Endothelial cell of umbilical vein (primary cell): ENCODE data around the gene SMURF1. TPM values are rescaled to one million over a fixed set of nuclear protein-coding genes. Genes with fewer than 3 reads are reported as not detected.

Source experiments
- BruUV-seq: library from RNA; stranded (reverse); fragments of 400-500 nt; replicated peaks from 2 replicates; lab custom pipeline; 2021; lab: Mats Ljungman, UMichigan
- CTCF ChIA-PET: fragments of 300-600, 350-600 bp; sonication (Branson Sonifier 250); formaldehyde crosslinking; loops from one replicate; lab custom pipeline; 2021; ENCODE audit warnings: antibody characterized with exemption, inconsistent platforms; lab: Charles Lee
- POLR2A ChIA-PET: fragments of 300-600, 350-600 bp; sonication (Branson Sonifier 250); formaldehyde crosslinking; loops from one replicate; lab custom pipeline; 2021; ENCODE audit warnings: antibody characterized with exemption, inconsistent platforms; lab: Charles Lee
- DNase-seq: peaks from one replicate; pipeline ENCODE4 v3.0.0-alpha.2; 2011; ENCODE audit warnings: low read depth, low spot score
- FAIRE-seq: peaks from 2 replicates; lab custom pipeline; 2011; peaks lifted over from hg19 to GRCh38; lab: Jason Lieb, UNC
- H2AFZ ChIP-seq: 2 replicates; pipeline ENCODE4 v1.6.0; 2012; ENCODE audit warnings: low read depth, low read length, control low read depth, inconsistent platforms
- H3K27ac ChIP-seq: 2 replicates; pipeline ENCODE4 v1.5.1; 2011; ENCODE audit warnings: low read depth, mild to moderate bottlenecking, control low read depth, low read length, moderate library complexity; ENCODE audit not compliant: insufficient read depth
- H3K27me3 ChIP-seq, 2 experiments: 2 replicates each; pipeline versions ENCODE4 v1.6.0 to v1.6.1; 2011; ENCODE audit warnings: low read length in 2 of 2, mixed read lengths in 1 of 2; ENCODE audit not compliant: control insufficient read depth in 2 of 2, insufficient read depth in 2 of 2
- H3K36me3 ChIP-seq, 2 experiments: 2 replicates in 1 of 2; 3 replicates in 1 of 2; pipeline ENCODE4 v1.5.1; 2011; ENCODE audit warnings: low read length in 2 of 2, mild to moderate bottlenecking in 1 of 2, moderate library complexity in 1 of 2; ENCODE audit not compliant: control insufficient read depth in 2 of 2, insufficient read depth in 2 of 2; ENCODE audit errors: extremely low read depth in 1 of 2
- H3K4me1 ChIP-seq: 3 replicates; pipeline ENCODE4 v1.5.1; 2011; ENCODE audit warnings: mild to moderate bottlenecking, low read length; ENCODE audit not compliant: control insufficient read depth, insufficient read depth; ENCODE audit errors: extremely low read depth
- H3K4me2 ChIP-seq: 2 replicates; pipeline ENCODE4 v1.6.1; 2011; ENCODE audit warnings: low read length, control low read depth, mixed read lengths; ENCODE audit not compliant: insufficient read depth
- H3K4me3 ChIP-seq, 3 experiments: fragments of 200-600 bp in 1 of 3; sonication (generic), shearing (Covaris generic) in 1 of 3; replicated peaks in 1 of 3; 2 replicates each; pipeline ENCODE4 v1.5.1; 2011 to 2016; ENCODE audit warnings: control low read depth in 3 of 3, low read length in 3 of 3, mild to moderate bottlenecking in 2 of 3, inconsistent platforms in 1 of 3, low read depth in 1 of 3, moderate library complexity in 1 of 3; ENCODE audit not compliant: insufficient read depth in 1 of 3
- H3K79me2 ChIP-seq: 2 replicates; pipeline ENCODE4 v1.6.0; 2012; ENCODE audit warnings: low read length, inconsistent platforms; ENCODE audit not compliant: control insufficient read depth, insufficient read depth
- H3K9ac ChIP-seq: replicated peaks from 2 replicates; pipeline ENCODE3; 2011; ENCODE audit warnings: low read length, control low read depth; ENCODE audit not compliant: insufficient read depth; ENCODE audit errors: extremely low read depth
- H3K9me1 ChIP-seq: replicated peaks from 3 replicates; pipeline ENCODE4 v1.6.0; 2011; ENCODE audit warnings: mild to moderate bottlenecking, low read length; ENCODE audit not compliant: control insufficient read depth, insufficient read depth; ENCODE audit errors: extremely low read depth
- H3K9me3 ChIP-seq: replicated peaks from 2 replicates; pipeline ENCODE4 v1.5.1; 2012; ENCODE audit warnings: low read length, inconsistent platforms; ENCODE audit not compliant: control insufficient read depth, insufficient read depth
- H4K20me1 ChIP-seq: replicated peaks from 2 replicates; pipeline ENCODE3; 2011; ENCODE audit warnings: mild to moderate bottlenecking, low read length; ENCODE audit not compliant: control insufficient read depth, insufficient read depth; ENCODE audit errors: extremely low read depth
- EZH2 ChIP-seq: IDR thresholded peaks from 2 replicates; pipeline ENCODE4 v1.6.1; 2012; ENCODE audit warnings: borderline replicate concordance, low read depth, mild to moderate bottlenecking, moderate library complexity, low read length, inconsistent platforms; ENCODE audit not compliant: severe bottlenecking
- FOS ChIP-seq: IDR thresholded peaks from 2 replicates; pipeline ENCODE4 v1.6.1; 2011; ENCODE audit warnings: mild to moderate bottlenecking, low read length, moderate library complexity, borderline replicate concordance; ENCODE audit not compliant: insufficient read depth
- GATA2 ChIP-seq: IDR thresholded peaks from 2 replicates; pipeline ENCODE4 v1.7.0; 2011; ENCODE audit warnings: low read depth, mild to moderate bottlenecking, moderate library complexity, mixed read lengths, low read length; ENCODE audit not compliant: insufficient read length, insufficient read depth
- JUN ChIP-seq: IDR thresholded peaks from 2 replicates; pipeline ENCODE4 v1.6.1; 2011; ENCODE audit warnings: borderline replicate concordance, low read depth; ENCODE audit not compliant: insufficient read length, insufficient read depth
- MYC ChIP-seq: IDR thresholded peaks from one replicate; pipeline ENCODE4 v1.6.1; 2011; ENCODE audit warnings: mild to moderate bottlenecking, low read depth, low read length
- POLR2A ChIP-seq: IDR thresholded peaks from 2 replicates; pipeline ENCODE4 v1.6.1; 2012; ENCODE audit warnings: low read depth, mild to moderate bottlenecking, control low read depth, low read length
- POLR2AphosphoS5 ChIP-seq: IDR thresholded peaks from 2 replicates; pipeline ENCODE4 v1.6.1; 2012; ENCODE audit warnings: low read depth, mild to moderate bottlenecking, control low read depth, low read length, moderate library complexity; ENCODE audit not compliant: insufficient read depth
- dilution Hi-C: fragments of 300-500 bp; cut with MboI; formaldehyde crosslinking; loops from one replicate; pipeline ENCODE4 v1.15.0; 2019; ENCODE audit warnings: low sequenced_read_pairs; ENCODE audit not compliant: extremely low pct_ligation_motif_present
- intact Hi-C: fragments of 100-400 bp; cut with micrococcal nuclease; formaldehyde crosslinking; loops from one replicate; pipeline ENCODE4 v1.10.0; 2022
- polyA plus RNA-seq, 4 experiments: library from polyadenylated mRNA; depleted of rRNA in 3 of 4; stranded (reverse) in 3 of 4; unstranded in 1 of 4; fragments of >200 nt; gene quantifications; 2 replicates each; pipeline versions ENCODE4 v1.2.1 to v1.2.3, GENCODE V29; 2011 to 2012; ENCODE audit warnings: missing spikeins in 1 of 4
- total RNA-seq: library from RNA; stranded (reverse); gene quantifications from 2 replicates; pipeline ENCODE4 v1.2.3, GENCODE V29; 2021
- TF ChIP-seq, protein P1 (sequence below), 2 donors: IDR thresholded peaks; 1 replicate in 1 of 2; 2 replicates in 1 of 2; pipeline ENCODE4 v1.5.1; 2011; ENCODE audit warnings: low read length in 2 of 2, mild to moderate bottlenecking in 2 of 2, moderate library complexity in 2 of 2, control low read depth in 1 of 2, inconsistent platforms in 1 of 2, low read depth in 1 of 2; ENCODE audit not compliant: insufficient read depth in 1 of 2; ENCODE audit errors: extremely low read depth in 1 of 2
- TF ChIP-seq, protein P2 (sequence below): IDR thresholded peaks from 2 replicates; pipeline ENCODE4 v1.6.1; 2011; ENCODE audit not compliant: insufficient read depth, insufficient read length

SMURF1 gene
- total and polyA plus RNA-seq, 2 donors (not counting 3 experiments of a cell fraction or from before 2014, with no cell fraction given): 11.5 to 22.8 TPM

GRCh38 chr7:99086532-99086931 is 57.4 kb downstream of the SMURF1 start:
- ChIA-PET CTCF (no interaction called here), POLR2A (no interaction called here)
- no peak overlapping the region for H3K27ac ChIP-seq
- H3K4me2 ChIP-seq: no peak overlapping the region
- intact Hi-C loops (no loop called here), dilution Hi-C loops (no loop called here)
- TF ChIP-seq EZH2 (no peak), POLR2A (no peak), POLR2AphosphoS5 (no peak), GATA2 (no peak)
- TF ChIP-seq, protein P1, sequence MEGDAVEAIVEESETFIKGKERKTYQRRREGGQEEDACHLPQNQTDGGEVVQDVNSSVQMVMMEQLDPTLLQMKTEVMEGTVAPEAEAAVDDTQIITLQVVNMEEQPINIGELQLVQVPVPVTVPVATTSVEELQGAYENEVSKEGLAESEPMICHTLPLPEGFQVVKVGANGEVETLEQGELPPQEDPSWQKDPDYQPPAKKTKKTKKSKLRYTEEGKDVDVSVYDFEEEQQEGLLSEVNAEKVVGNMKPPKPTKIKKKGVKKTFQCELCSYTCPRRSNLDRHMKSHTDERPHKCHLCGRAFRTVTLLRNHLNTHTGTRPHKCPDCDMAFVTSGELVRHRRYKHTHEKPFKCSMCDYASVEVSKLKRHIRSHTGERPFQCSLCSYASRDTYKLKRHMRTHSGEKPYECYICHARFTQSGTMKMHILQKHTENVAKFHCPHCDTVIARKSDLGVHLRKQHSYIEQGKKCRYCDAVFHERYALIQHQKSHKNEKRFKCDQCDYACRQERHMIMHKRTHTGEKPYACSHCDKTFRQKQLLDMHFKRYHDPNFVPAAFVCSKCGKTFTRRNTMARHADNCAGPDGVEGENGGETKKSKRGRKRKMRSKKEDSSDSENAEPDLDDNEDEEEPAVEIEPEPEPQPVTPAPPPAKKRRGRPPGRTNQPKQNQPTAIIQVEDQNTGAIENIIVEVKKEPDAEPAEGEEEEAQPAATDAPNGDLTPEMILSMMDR (IDR thresholded peaks at IDR 0.05; ENCODE audit: extremely low read depth in 1 of 2, insufficient read depth in 1 of 2, low read depth in 1 of 2, low read length in 2 of 2): no peak
- BruUV-seq: no TSS peak
- peaks cover 44% of the 10 kb centered on the region for H3K79me2 ChIP-seq
- DNase-seq: no peak
- no peaks in the 10 kb centered on the region for H3K27me3 ChIP-seq
- FAIRE-seq: no peak
- no peak overlapping the region for H3K9ac ChIP-seq
- peaks cover 2% of the 10 kb centered on the region for H4K20me1 ChIP-seq
- no peaks in the 10 kb centered on the region for H3K36me3 ChIP-seq
- H3K4me1 ChIP-seq: no peaks in the 10 kb centered on the region
- no peaks in the 10 kb centered on the region for H3K9me3 ChIP-seq
- H2AFZ ChIP-seq: no peak overlapping the region
- no peaks in the 10 kb centered on the region for H3K9me1 ChIP-seq
- no peak overlapping the region for H3K4me3 ChIP-seq

DNA sequence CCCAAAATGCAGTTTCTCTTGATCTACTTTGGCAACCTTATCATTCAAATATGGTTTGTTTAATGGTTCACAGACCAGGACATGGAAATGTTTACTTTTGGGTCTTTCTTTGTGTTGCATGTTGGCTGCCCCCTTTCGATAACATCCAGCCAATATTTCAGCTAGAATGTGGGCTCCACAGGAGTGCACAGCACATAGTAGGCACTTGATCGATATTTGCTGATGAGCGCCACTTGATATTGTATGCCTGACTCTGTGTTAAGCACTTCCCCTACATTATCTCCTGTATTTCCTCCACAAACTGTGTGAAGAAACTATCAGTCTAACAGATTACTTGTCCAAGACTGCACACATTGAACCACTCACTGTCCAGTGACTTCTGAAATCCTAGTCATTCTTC is 60.2 kb downstream of the SMURF1 start:
- Histone ChIP-seq H3K4me1 (peaks cover 5% of the 10 kb centered on the region), H3K9me3 (no peaks in the 10 kb centered on the region), H3K9me1 (no peaks in the 10 kb centered on the region), H3K27me3 (no peaks in the 10 kb centered on the region), H2AFZ (no peak overlapping the region), H3K4me2 (no peak overlapping the region), H3K27ac (no peak overlapping the region), H3K36me3 (no peaks in the 10 kb centered on the region), H3K9ac (no peak overlapping the region), H3K79me2 (peaks cover 43% of the 10 kb centered on the region), H3K4me3 (no peak overlapping the region), H4K20me1 (no peaks in the 10 kb centered on the region)
- intact Hi-C loops (loop anchor here (2.0 to 5.0 kb wide), 2 partner anchors 15 to 59 kb away; partner anchors contain the start of gene SMURF1), dilution Hi-C loops (no loop called here)
- FAIRE-seq (no peak), DNase-seq (no peak)
- ChIA-PET POLR2A (no interaction called here), CTCF (no interaction called here)
- BruUV-seq: no TSS peak
- TF ChIP-seq MYC (no peak), EZH2 (no peak), FOS (no peak), POLR2AphosphoS5 (no peak), POLR2A (no peak), GATA2 (no peak), JUN (no peak)
- TF ChIP-seq, protein P2, sequence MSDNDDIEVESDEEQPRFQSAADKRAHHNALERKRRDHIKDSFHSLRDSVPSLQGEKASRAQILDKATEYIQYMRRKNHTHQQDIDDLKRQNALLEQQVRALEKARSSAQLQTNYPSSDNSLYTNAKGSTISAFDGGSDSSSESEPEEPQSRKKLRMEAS: no peak
- TF ChIP-seq, protein P1 (IDR thresholded peaks at IDR 0.05; ENCODE audit: extremely low read depth in 1 of 2, insufficient read depth in 1 of 2, low read depth in 1 of 2, low read length in 2 of 2): no peak
